Activated CD8-positive, alpha-beta memory T cell treated with anti-CD3 and anti-CD28 coated beads, Interleukin-2, amount 50 U/mL, for 48 hours (primary cell): ENCODE measurements around the gene DUSP5.

Experiments
- DNase-seq: peaks from one replicate; pipeline ENCODE4 v3.0.0-alpha.2; 2020

The DUSP5 gene

DNA sequence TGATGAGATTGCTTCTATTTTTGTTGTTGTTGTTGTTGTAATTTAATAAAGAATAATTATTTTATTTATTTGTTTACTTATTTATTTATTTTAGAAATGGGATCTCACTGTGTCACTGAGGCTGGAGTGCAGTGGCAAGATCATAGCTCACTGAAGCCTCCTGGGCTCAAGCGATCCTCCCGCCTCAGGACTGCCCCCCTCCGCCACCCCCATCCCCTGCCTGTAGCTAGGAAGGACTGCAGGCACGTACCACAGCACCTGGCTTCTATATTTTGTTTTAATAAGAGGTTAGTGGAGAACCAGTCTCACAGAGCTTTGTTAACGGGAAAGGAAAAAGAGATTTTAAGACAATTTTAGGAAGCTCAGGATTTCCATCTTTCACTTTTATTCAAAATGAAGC, 50.3 kb downstream of the DUSP5 start:
- DNase-seq: no peak

DNA sequence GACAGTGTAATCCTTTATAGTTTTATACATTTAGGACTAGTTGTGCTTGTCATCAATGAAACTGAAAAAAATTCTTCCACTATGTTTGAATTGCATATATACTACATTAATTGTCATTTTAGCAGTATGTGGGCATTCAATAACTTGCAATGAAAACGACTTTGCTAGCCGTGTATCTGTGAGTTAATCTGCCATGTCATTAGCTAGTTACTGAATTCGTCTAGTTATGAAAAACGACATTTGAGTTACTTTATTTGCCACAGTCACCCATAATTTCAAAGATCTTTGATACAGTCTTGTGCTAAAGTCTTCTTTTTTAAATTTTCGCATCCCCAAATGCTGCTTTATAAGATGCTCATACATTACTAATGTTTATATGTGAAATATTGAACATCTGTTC, 51.5 kb downstream of the DUSP5 start:
- no peak for DNase-seq

- DNase-seq: no peak
These were observed 56.2 kb downstream of the DUSP5 start for GRCh38 chr10:110553905-110554304.

DNA sequence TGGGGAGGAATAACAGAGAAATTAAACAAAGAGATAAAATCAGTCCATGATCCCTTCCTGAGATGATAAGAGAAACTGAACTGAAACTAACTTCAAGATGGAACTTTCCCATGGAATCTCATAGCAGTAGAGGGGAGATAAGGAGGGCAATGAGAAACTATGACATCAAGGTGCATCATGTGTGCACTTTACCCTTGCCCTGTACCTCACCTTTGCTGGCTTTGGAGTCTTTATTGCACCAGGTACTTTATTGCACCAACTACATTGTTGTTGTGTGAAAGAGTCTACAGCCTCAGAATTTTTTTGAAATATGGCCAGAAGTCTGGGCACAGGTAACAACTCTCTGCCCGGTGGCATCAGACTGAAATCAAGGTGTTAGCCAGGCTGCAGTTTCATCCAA, 58.6 kb downstream of the DUSP5 start:
- no peak for DNase-seq

DNA sequence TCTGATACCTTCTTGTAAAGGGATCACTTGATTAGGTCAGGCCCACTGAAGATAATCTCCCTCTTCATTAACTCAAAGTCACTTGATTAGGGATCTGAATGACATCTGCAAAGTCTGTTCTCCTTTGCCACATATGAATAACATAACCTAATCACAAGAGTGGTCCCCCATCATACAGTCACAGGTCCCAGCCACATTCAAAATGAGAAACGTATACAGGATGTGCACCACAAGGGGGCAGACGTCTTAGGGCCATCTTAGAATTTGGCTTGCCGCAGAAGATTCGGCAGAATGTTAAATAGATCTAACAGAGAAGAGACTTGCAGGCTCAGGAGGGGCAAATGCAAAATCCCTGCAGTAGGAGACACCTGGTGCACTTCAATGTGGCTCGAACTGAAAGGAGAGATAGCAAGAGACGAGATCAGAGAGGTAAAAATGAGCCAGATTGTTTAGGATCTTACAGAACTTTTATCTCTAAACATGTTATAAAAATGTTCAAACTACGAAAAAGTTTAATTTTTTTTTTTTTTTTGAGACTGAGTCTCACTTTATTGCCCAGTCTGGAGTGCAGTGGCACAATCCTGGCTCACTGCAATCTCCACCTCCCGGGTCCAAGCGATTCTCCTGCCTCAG, 59.4 kb downstream of the DUSP5 start:
- peak; percentile 79 for DNase-seq

- DNase-seq: no peak
These were observed 60.3 kb downstream of the DUSP5 start for GRCh38 chr10:110558041-110558440.

GRCh38 chr10:110560012-110560411, 62.3 kb downstream of the DUSP5 start:
- no peak for DNase-seq
